HG02588 (cell line): ENCODE measurements around the gene CDK5R2.

Experiments used
- ATAC-seq: cut with Tn5 transposase; IDR thresholded peaks from one replicate; pipeline ENCODE4 v1.9.1; 2021; ENCODE audit warnings: mild to moderate bottlenecking, moderate library complexity; ENCODE audit not compliant: unreplicated experiment

Gene CDK5R2

DNA sequence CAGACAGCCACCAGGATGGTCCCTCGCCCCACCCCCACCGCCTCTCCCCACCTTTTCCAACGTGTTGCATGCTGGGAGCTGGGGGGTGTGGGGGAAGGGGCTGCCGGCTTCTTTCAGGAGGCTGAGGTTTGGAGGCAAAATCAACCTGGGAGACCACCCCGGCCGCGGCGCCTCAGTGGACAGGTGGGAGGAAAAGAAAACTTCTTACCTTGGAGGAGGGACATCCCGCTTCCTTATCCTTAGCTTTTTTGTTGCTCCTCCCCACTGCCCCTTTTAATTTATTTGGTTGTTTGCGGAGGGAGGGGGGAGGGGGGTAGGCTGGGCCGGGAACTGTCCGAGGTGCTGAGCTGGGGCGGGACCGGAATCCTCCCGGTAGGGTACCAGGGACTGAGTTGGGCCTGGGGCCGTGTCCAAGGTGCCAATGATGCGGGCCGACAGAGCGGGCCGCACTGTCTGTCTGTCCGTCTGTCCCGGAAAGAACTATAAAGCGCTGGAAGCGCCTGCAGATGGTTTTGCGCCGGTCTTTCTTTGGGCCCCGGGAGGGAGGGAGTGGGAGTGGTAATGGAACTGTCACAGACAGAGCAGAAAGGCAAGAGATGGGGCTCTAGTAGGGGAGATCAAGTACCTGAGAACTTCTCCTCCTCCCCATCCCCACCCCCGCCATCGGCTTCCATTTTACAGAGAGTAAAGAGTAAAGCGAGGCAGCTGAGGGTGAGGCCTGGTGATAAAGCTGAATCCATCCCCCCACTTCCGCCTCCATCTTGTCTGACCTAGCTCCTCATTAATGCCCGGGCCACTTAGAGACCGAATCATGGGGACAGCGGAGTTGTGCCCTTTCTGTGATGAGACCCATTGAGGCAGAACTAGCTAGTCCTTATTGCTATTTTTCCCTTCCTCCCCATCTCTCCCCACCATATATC is 2.4 kb downstream of the CDK5R2 start:
- ATAC-seq: no peak

DNA sequence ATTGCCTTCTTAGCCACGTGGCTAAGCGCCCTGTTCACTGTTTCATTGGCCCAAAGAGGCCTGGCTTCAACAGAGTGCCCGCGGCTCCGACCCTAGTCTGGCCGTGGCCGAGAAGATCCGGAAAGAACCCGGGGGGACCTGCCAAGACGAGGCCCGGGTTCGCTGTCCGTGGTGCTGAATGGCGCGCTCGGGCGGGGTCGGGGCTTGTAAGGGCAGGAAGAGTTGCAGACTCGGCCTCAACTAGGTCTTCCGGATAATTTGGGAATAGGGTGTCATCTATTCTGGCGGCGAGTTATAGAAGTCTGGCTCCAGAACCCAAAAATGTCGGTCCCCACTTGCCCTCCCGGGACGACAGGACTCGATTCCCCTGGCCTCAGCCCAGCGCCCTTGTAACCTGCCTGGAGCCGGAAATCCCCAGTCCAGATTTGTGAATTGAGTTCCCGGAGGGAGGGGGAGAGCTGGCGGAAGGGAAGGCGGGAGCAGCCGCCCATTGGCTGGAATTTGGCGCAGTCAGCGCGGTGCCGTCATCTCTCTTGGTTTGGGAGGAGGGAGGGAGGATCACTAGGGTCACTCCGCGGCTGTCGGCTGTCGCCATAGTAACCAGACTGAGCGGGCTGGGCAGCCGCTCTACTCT is 3.5 kb downstream of the CDK5R2 start:
- no peak for ATAC-seq

DNA sequence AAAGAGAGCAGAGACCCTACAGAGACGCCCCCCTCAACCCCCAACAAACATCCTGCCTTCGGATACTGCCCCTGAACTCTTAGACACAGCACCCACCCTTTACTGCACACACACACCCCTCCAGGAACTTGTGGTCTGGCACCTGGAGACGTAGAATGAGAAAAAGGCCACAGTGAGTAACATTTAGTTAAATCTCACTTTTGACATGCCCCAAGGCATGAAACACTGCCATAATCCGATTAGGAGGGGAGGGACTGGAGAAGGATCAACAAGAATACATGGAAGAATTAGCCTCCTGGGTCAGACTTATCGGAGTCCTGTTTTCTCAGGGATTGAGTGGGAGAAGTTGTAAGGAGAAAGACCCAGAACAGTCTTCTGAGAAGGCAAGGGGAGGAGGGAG is 4.1 kb downstream of the CDK5R2 start:
- no peak for ATAC-seq

DNA sequence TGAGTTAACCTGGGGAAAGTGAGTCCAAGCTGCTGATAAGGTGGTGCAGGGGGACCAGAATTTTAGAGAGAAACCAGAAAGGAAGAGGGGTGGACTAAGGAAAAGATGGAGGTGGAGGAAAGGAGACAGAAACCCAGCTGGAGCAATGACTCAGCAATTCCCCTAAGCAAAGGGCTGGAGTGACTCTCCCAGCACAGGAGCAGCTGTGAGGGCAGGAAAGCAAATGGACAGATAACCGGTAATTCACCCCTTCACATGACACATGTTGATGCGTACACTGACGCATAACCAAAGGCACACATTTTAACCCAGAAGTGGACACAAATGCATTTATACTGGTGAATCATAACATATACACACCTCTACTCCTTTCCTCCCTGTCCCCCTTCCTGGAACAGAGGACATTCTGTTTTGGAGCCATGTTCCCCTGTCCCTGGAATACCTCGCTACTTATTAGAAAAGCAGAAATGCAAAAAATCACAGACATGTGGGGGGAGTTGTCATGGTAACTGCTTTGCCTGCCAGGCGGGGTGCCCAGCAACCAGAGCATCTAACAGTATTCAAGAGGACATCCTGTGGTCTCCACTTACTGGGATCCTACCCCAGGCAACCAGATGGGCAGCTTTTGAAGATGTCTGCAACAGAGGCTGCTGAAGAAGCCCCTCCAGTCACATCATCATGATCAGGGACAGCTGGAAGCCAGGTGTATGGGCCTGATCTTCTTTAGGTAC is 4.7 kb downstream of the CDK5R2 start:
- no peak for ATAC-seq

DNA sequence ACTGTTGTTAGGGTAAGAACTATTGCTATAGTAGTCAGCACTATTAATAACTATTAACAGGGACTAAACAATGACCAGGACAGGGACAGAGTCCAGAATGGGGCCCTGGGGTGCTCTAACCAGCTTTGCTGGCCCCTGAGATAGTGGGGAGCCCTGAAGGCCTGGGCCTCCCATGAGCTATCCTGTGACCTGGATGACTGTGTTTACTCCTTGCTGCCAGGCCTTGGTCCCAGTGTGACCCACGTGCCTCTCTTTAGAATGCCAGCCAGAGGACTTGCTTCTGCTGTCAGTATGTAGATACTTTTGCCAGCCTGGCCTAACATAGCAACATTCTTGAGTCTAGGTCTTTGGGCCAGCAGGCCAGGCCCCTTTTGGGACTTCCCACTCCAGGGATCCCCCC is 11.4 kb downstream of the CDK5R2 start:
- ATAC-seq: no peak

DNA sequence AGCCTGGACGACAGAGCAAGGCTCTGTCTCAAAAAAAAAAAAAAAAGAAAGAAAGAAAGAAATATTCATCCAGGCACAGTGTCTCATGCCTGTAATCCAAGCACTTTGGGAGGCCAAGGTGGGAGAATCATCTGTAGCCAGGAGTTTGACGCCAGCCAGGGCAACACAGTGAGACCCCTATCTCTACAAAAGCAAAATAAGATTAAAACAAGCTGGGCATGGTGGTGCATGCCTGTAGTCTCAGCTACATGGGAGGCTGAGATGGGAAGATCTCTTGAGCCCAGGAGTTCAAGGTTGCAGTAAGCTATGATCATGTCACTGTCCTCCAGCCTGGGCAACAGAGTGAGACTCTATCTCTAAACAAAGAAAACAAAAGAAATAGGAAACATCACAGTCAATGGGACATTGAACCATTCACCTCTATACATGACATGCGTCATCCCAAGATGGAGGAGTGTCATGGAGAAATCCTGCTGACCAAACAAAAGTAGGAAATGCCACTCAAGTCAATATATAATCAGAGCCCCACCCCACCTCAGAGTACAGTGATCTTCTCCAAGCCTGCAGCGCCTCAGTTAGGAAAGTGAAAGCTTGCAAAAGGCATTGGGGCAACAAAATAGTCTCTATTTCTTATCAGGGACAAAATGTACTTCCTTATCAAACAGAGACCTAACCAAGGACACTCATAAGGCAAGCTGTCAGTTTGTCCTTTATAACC is 15.8 kb downstream of the CDK5R2 start:
- ATAC-seq: no peak

DNA sequence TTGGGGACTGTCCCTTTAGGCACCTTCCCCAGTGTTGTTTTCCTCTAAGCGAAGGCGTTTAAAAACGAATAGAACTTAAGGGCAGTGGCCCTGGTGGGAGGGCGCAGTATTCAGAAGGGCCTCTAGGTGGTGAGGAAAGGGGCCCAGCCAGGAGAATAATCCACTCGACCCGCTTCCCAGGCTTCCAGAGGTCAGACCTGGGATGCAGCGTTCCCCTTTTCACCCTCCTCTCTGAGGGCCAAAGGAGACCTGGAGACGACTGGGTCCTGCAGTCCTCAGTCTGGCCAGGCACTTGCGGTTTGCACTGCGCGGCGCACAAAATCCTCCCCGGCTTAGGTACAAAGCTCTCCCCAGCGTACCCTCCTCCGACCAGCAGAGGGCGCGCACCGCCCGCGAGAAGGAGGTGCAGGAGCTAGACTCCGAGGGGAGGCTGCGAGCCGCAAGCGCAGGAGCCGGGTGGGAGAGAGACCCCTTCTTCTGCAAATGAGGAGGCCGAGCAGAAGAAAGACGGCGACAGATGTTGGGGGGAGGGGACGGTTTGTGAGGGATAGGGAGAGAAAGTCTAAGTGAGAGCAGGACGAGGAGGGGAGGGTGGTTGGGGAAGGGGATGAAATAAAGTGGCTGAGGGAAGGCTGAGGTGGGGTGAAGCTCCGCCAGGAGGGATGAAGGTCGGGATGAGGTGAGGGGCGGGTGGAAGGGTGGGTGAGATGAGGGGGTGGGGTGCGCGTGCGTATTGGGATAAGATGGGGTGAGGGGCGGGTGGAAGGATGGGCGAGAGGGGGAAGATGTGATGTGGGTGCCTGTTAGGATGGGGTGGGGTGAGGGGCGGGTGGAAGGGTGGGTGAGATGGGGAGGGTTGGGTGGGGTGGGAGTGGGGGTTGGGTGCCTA is 20.6 kb downstream of the CDK5R2 start:
- ATAC-seq: peak; percentile 82

DNA sequence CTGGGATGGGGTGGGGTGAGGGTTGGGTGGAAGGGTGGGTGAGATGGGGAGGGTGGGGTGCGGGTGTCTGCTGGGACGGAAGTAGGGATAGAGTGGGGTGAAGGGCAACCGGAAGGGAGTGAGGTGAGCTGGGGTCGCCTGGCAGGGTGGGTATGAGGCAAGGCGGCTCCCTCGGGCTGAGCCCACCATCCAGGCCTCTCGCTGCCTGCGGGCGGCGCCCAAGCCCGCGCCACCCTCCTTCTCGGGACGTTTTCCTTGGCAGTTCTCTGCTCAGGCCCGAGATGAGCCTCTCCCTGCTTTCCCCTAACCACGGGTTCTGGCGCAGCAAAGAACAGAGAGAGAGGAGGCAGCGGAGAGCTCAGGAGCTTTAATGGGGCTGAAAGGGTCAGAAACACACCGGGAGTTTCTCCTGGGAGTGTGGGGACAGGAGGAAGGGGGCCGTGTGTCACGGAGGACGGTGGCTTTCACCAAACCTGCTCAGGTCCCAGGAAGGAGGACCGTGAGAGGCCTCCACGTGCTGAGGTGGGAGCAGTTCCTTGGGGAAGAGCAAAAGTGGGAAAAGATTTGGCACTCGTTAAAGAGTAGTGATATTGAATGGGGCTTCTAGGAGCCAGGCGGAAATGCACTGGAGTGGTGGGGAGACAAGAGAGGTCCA is 21.4 kb downstream of the CDK5R2 start:
- ATAC-seq: no peak

DNA sequence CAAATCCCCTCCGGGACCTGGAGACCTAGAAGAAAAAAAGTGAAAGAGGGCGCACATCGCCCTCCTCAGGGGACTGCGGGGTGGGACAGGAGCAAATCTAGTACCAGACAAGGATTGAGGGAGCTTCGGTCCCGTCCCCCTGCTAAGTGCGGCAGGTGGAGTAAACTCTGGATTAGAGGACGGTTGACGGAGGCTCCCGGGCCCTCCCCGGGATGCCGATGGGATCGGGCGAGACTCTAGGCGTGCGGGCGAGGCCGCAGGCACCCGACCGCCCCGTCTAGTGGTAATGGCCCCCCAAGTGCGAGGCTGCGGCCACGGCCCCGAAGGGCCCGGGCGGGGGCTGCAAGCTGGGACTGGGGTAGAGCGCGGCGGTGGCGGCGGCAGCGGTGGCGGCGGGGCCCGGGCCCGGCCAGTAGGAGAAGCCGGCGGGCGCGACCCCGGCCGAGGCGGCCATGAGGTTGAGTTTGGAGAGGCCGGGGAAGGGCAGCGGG is 22.0 kb downstream of the CDK5R2 start:
- ATAC-seq: no peak

DNA sequence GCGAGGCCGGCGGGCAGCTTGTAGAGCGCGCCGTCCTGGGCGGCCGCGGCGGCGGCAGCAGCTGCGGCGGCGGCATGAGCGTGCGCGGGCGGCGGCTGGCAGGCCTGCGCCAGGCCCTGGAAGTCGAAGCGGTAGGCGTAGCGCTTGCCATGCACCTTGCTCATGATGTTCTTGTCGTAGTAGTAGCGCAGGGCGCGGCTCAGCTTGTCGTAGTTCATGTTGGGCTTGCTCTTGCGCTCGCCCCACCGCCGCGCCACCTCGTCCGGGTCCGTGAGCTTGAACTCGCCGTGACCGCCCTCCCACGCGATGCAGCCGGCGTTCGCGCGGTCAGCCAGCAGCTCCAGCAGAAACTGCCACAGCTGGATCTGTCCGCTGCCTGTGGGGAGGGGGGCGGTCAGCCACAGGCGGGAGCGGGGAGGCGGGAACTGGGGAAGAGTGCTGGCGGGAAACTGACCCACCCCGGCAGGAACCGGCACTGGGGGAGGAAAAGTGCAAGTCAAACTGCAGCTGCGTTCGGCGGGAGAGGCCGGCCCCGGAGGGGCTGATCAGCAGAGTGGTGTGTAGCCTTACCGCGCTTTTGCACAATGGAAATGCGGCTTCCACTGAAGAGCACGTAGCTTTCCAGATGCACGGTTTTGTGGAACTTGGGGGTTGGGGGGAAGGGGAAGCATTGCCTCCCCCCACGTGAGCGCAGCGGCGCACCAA is 22.6 kb downstream of the CDK5R2 start:
- ATAC-seq: no peak

DNA sequence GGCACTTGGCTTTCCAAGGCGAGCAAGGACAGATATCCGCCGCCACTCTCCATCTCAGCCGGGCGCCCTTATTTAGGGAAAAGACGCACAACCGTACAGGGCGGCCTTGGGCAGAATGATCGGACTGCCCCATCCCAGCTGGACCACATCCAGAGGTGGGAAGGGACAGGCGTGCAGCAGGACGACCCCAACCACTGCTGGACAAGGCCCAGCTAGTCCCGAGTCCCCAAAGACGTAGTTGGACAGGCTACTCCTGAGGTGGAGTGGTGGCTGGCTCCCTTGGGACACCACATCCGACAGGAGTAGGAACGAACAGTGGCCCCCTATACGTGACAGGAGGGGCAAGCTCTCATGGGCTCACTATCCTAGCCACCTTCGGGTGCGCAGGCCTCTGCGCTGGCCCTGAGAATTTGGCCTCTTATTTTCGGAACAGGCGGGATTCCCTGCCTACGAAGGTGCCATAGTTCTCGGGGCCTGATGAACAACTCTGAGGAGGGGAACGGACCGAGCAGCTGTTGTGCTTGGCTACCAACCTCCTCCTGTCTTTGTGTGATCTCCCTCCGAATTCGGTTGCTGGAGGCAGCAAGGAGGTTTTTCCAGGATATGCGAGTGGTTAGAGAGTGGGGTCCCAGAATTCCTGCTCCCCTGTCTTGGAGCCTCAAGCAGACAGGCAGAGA is 23.3 kb downstream of the CDK5R2 start:
- ATAC-seq: no peak

DNA sequence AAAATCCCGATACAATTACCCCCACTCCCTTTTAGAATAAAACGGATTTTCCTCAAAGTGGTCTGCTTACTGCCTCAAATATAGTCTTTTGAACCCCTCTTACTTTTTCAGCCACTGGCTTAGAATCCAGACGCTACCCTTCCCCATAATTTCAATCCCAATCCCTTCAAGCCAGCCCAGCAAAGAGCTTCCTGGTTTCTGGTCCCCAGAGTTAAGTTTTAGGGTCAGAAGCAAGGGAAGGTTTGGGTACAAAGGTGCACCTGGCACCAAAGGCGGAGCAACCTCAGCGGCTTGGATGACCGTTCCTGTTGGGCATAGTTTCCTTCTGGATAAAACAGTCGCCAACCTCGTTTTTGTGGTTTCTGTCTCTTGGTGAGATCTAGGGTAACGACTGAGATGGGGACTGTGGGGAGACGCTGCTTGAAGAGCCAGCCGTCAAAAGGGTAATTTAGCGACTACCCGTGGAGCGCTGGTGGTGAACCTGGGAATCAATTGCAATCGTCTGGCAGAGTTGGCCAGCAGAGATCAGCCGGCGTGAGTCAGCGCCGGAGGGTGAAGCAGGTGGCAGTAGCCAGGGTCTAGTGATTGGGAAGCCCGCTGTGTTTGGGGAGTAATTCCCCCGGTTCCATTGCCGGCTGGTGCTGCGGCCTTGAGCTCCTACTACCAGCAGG is 23.9 kb downstream of the CDK5R2 start:
- no peak for ATAC-seq

DNA sequence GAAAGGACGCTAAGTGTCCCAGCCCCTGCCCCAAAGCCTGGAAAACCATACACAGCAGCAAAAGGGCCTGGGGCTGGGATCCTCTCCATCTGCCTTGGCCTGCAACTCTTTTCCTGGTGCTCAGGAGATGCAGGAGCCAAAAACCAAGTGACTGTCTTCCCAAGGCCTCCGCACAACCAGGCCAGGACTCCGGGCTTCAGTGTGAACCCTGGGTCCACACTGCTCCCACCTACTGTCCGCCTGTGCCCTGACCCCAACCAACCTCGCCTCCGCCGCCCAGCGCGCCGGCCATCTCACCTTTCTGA is 24.4 kb downstream of the CDK5R2 start:
- no peak for ATAC-seq

DNA sequence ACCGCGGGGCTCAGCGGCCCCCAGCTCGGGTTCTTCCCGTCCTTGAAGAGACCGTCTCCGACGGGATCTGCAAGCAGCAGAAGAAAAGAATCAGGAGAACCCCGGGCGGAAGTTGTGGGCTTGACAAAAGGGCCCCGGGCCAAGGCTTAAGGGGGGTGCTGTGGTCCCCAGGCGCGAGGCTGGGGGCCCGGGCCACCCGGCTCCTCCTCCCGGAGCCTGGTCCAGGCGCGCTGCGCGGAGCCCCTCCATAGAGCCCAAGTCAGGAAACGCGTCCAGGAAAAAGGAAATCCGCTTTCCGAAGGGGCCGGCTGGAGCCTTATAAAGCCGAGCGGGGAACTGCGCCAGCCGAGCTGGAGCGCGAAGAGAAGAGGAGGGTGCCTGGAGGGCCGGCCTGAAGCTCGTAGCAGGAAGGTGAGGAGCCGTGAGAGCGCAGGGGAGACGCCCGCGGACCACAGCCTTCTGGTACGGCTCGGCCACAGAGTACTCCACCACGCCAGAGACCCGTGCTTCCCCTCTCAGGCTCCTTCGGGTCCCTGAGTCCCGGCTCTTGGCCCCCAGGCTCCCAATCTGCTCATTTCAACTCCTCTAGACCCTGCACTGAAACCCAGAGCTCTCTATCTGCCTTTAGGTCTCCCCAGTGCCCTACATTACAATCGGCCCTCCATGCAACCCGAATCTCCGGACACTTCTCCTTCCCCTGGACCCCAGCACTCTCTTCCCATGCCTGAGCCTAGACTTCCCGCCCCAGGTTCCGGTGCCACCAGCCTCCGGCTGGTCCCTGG is 25.0 kb downstream of the CDK5R2 start:
- ATAC-seq: no peak

DNA sequence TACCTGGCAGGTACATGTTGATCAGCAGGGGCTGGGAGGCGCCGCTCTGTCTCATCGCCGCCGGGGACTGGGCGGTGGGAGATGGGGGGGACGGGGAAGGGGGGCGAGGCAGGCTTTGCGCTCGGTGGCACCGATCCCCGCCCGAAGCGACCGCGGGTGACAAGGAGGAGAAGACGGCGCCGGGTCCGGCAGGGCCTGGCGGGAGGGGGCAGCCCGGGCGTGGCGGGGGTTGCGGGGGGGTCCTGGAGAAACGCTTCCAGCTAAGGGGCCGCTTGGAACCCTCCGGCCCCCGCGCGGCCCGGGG is 25.5 kb downstream of the CDK5R2 start, which contains the start of gene FEV:
TSS of gene FEV (minus strand) at position 164 of the 304 bp plus-strand sequence. CDS start at position 55, 109 bp downstream.
- ATAC-seq: no peak

DNA sequence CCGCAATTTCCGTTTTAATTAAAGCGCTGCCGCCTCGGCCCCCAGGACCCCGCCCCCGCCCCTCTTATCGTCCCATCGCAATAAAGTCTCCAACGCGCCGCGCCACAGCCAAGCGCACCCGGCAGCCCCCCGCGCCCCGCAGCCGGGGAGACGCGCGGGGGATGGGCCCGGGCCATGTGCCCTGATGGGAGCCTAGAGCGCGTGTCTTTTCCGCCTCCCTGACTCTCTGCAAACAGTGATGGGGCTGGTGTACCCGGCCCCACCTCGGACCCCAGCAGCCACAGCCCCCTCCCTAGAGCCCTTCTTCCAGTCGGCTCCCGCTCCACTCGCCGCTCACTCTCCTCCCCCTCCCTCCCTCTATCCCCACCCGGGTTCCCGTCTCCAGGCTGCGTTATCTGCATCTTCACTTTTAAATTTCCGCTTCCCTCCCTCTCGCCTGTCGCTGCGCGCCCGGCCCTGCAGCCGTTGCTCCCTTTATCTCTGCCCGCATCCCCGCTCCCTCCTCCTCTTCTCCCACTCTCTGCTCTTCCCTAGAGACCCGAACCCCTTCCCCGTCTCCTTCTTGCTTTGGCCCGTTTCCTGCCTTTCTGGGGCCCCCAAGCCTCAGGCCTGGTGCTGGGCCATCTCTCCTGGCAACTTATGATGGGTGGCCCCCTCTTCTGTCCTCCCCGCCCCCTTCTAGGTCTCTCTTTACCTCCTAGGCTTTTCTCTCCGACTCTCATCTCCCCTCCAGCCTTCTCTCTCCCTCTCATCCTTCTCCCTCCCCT is 26.0 kb downstream of the CDK5R2 start:
- no peak for ATAC-seq
